Activated CD8-positive, alpha-beta memory T cell treated with anti-CD3 and anti-CD28 coated beads for 4 hours (primary cell): Measurements from ENCODE around the gene HOXD12.

ENCODE experiments used
- DNase-seq, 2 donors: peaks; one replicate each; pipeline ENCODE4 v3.0.0-alpha.2; 2020; ENCODE audit warnings: low read depth in 2 of 2

The HOXD12 gene

DNA sequence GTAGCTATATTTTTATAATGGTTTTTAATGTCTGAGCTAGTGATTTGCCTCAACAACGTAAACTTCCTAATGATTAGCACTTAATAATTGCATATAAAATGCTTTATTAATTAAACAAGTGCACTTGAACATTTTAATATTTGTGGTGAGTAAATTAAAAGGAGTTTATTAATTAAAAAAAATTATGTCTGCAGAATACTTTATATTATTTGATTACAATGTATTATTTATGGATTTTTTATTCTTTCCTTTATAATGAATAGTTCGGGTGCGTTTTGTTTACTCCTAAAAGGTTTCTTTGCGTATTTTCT is 32.2 kb downstream of the HOXD12 start:
- no peak for DNase-seq

DNA sequence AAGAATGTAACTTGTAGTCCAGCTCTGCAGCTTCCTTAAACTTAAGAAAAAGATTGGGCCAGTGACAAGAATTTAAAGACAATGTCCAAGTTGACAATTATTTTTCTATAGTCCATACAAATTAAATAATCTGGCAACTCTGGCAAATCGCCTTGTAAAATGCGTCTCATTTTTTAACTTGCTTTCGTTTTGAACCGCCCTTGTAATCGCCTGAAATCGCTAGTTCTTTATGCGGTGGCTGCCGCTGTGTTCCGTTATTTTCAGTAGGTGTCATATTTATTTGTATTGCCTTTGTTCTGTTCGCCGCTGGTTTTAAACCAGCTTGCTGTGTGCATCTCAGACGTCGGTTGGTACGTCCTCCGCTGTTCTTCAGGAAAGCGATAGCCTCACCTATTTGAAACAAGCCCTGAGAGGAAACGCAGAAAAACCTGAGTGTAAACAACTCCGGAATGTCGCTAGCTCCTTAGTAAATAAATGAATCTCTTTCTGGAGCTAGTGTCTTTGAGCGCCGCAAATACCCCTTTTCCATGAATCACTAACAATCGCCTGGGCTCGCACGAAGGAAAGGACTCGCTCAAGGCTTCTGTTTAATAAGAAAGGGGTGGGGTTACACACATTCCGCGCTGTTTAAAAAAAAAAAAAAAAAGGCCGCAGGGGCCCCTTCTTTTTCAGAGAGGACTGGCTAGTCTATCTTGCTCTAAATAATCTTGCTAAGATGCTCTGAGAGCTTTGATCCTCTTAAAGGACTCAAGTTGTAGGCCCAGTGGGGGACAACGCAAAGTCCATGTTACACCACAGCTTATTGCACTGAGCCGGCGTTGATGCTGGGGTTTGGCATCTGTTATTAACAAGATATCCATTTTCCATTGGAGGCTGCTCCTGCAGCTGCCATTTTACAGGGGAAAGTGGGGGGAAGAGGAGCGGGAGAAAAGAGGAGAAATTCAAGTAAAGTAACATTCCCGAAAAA is 32.9 kb downstream of the HOXD12 start:
- DNase-seq, result no peak

DNA sequence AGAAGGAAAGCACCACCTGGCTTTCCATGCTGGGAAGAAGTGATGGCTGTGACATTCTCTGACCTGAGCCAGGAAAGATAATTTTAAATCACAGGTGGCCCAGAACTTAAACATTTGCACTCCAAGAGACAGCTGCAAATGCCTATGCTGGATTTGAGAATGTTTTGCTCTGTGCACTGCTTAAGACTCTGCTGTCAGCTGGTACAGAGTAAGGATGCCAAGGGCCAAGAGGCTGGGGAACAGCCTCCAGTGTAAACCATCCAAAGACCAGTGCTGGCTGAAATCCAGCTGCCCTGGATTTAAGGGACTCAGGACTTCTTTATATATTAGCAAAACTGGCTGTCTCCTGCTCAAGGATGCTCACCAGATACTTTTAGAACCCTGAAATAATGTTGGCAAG is 33.8 kb downstream of the HOXD12 start:
- DNase-seq, result no peak

DNA sequence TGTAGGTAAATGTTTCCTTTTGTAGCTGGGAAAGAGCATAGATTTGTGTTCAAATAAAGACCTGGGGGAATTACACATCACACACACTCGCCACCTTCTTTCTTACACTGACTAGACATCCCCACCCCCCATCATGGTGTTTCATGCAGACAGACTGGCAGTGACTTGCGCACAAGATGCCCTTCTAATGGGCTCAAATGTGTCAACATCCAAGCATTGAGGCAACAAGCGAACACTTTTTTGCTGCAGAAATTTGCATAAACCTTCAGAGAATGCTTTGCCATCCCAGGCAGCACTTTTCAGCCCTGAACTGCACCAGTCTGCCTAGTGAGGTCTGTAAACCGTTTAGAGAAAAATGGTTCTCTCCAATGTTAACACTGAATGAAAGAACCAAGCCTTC is 34.4 kb downstream of the HOXD12 start:
- no peak for DNase-seq

DNA sequence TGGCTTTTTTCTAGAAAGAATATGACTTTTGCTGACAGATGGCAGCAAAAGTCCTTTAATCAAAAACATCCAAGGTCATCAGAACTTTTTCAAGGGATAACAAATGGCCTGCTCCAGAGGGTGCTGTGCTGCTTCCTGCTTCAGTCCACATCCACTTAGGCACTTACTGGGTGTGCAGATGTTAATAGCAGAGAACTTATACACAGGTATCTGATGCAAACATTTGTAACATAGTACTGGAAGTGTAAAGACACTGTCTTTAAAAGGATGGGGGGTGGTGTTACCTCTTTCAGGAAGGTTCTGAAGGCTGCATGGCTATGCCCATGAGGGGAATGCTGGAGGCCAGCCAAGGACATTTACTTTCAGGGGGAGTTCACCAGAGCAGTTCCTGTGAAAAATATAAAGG is 35.4 kb downstream of the HOXD12 start:
- no peak for DNase-seq

DNA sequence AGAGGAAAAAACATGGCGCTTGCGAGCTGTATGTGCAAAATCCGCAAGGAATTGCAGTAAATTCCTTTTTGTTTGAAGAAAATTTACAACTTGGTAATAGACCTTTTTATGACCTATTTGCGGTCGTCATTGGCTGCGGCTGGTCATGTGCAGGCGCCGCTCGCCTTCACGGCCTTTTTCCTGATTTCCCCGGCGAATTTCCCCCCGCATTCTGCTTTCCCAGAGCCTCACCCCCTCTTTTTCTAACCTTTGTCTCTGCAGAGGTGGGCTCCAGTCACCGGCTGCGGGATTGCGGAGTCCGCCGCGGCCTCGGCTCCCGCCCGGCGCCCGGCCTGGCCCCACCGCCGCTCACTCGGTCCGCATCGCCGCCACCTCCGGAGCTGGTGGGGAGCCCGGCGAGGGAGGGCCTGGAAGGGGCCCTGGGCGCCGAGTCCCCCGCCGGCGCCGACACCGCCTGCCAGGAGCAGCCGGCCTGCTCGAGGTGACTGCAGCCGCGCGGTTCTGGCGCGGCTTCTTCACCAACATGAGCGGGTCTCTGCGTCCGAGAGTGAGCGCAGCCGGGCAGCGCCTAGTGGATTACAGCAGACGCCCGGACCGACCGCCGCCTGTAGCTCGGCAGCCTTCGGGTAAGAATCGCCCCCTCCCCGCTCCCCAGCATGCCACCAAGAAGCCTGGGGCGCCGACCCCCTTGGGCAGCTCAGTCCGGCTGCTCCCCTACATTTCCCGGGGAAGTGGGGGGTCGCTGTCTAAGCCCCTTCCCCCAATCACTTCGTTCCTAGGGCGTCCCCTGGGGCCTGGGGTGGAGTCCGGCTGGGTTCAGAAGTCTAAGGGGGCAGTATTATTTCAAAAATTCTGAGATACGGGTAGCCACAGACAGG is 37.0 kb downstream of the HOXD12 start:
- DNase-seq, result no peak

DNA sequence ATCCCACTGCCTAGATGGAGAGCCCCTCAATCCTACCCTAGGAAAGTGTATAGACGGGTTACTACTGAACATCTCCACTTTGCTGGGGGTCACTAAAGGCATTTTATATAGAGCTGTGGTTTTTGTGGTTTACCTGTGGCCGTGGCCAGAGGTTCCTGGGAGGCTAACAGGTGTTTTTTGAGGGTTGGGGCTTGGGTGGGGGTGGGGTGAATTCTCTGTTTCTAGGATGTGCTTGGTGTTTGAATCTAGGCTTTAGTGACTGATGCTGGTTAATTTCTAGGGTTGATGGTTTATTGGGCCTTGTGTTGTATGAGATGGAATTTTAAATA is 37.6 kb downstream of the HOXD12 start:
- no peak for DNase-seq

DNA sequence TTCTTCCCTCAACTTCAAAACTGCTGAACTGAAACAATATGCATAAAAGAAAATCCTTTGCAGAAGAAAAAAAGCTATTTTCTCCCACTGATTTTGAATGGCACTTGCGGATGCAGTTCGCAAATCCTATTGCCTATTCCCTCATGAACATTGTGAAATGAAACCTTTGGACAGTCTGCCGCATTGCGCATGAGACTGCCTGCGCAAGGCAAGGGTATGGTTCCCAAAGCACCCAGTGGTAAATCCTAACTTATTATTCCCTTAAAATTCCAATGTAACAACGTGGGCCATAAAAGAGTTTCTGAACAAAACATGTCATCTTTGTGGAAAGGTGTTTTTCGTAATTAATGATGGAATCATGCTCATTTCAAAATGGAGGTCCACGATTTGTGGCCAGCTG is 38.3 kb downstream of the HOXD12 start:
- no peak for DNase-seq

DNA sequence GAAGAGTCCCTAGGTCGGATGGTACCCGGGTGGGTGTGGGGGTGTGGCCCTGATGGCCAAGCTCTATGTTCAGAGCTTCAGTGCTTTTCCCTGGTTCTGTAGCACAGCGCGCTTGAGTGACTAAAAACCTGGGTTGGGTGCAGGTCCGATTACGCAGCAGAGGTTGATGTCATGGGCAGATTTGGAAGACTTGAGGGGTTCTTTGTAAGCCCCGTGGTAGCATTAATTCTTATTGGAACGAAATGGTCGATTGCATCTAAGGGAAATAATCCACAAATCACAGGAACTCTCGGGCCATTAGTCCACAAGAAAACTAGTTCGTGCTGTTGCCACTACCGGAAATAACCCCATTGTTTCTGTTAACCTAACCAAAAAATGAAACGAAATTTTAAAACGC is 38.9 kb downstream of the HOXD12 start:
- no peak for DNase-seq

DNA sequence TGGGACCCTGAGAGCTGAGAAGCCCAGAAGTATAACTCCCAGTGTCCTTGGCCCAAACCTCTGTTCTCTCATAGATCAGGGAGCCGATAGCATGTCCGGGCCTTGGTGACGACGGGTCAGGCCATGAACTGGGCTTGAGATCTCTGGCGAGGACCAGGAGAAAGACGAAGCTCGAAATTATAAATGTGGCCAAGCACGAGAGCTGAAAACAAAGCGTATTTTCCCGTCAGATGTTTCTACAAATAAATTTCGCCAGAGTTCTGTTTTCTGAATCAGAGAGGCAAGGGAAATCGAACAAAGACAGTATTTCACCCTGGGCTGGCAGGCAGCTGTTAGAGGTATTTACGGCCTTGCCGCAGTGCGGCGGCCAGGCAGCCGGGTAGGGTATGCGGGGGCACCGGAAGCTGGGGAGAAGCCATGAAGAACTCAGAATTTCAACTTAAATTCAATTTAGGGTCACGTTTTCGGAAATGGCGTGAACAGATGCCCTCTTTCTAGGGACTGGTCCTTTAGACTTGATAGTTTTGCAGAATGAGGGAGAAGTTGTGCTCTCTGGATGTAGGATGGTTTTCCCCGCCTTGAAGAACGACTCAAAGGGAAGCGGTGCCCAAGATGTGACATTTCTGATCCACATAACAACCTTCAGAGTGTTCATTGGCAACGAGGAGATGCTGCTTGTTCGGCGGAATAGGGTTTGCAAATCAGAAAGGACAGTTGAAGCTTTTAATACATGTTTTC is 39.5 kb downstream of the HOXD12 start:
- no peak for DNase-seq

DNA sequence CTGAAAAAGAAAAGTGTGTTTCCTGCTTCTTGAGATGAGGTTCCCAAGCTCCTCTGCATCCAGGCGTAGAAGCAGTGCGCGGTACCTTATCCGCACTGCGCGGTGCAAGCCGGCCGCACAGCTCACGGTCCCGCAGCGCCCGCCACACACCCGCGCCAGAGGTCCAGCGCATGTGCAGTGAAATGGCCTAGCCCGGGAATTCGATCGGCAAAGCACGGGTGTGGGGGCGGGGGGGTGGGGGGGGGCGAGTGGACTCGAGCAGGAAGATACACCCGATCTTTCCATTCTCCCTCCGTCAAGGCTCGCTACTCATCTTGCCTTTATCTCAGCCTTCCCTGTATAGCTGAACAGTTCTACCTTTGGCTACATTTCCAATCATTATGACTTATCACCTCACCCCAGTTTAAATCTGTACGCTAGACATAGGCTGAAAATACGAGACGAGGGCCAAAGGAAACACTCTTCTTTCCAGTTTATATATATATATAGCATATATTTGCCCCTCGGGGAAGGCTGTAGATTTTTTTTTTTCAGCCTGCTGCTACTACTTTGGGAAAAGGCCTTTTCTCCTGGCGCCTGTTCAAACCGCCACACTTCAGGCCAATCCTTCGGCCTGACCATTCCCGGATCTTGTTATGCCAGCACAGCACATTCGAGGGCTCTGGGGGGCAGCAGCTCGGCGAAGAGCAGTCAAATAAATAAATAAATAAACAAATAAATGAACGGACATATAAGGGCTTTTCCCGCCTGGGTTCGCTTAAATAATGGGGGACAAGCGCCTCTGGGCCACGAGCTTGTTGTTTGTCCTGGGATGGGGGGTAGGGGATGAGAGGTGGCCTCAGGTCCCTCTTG is 40.3 kb downstream of the HOXD12 start:
- DNase-seq, result no peak

DNA sequence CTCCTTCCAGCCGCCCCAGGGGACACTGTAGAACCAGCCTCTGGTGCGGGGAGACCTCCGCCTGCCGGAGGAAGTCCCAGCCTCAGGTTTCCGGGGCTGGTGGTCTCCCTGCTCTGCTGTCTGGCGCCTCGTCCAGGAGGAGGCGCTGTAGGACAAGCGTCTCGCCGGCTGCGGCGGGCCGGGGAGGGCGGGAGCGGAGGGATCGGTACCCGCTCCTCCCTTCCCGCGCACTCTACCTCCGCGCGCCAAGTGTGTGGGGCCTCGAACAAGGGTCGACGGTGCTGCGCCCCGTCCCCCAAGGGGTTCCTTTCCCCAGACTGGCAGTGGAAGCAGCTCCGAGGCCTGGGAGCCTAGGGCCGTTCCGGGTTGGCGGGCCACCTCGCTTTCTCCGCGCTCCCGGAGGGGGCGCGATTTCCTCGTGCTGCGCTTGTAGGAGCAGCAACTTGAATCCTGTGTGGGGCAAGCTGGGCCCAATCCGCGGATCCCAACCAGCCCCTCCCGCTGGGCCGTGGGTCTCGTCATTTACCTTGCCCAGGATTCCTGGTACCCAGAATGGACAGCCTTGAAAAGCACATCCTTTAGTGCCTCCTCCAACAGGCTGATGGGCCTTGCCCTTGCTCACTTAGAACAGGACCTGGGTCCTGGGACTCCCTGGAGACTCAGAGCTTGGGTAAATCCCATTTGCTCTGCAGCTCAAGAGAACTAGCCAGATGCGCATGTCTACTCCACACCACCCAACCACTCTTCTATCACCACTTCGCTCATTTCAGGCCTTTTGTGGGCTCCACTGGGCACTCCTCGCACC is 41.1 kb downstream of the HOXD12 start:
- peak; percentile 14 to 19 for DNase-seq

DNA sequence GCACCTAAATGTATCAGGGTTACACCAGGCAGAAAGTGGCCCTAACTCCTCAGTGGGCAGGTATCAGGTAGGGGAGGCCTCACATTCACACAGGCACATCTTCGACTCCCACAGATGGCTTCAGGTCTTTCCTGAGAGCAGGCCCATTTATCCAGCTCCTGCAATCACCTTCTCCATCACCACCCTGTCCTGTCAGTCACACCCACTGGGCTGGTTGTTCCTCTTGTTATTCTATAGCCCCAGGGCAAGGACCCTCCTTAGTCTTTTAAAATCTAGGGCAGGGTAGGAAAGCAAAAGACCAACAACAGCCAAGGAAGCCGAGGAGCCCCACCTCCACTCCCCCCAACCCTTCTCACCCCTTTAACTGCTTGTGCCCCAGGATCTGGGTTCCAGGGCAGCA is 42.7 kb downstream of the HOXD12 start:
- no peak for DNase-seq

DNA sequence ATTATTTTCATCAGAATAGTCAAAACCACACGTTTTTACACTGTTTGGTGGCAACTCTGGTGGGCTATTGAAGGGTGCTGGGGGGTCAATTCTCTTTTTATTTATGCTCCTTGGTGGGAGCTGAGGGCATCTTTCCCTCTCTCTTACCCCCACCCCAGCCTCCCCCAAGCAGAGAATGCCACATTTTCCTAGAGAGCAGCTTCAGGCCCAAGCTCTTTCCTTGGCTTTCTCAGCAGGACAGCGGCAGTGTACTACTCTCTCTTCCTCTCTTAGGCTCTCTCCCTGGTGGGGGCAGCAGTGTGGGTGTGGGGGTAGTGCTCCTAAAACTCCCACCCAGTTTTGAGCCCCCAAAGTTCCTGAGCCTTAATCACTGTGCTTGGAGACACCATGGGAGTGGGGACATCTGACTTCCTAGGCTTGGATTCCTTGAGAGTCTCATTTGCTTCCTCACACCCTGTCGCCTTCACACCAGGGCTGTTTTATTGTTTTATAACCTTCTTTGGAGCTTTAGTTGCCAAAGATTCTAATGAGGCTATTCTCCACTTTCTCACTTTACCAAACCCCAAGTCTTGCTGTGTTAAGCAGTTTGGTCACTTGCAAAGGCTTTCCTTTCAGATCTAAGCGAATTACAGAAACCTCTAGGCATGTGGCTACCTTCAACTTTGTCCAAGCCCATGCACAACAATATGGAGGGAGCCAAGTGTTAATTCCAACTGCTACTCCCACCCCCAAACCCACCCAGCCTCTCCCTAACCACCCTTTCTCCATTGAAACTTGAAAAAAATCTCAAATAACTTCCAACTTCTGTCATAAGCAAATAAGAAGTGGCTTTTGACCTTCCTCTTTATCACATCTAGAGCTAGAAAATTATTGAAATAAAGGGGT is 45.7 kb downstream of the HOXD12 start:
- DNase-seq, result no peak

DNA sequence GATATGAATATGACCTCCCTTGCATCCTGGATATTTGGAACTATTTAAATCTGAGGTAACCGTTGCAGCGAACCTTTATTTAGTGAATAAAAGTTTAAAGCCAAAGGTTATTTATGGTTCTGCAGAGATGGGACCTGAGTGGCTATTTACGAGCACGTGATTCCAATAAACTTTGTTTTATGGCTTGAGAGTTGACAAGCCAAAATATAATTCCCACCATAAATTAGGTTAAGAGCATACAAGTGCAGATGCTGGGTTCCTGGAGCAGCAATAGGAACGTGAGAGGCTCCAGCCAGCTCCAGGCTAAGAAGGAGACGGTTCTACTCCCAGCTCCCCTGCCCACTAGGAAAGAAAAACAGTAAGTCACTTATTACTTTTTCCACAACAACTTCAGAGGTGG is 46.5 kb downstream of the HOXD12 start:
- no peak for DNase-seq

DNA sequence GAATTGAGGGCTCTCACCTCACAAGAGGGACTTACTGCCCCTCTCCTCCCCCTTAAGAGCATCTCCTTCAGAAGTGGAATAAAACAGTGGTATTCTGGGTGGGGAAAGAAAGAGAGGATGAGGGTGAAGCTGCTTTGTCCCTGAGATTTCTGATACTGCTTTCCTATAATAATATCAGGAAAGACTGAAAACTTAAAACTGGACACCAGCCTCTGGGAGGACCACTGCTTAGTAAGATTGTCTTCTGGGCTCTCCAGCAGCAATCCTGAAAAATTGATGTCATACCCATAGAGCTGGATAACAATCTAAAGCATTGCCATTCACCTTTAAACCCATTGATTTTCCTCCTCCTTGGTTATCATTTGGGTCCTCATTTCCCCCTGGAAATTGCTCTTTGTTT is 47.0 kb downstream of the HOXD12 start:
- DNase-seq, result no peak

DNA sequence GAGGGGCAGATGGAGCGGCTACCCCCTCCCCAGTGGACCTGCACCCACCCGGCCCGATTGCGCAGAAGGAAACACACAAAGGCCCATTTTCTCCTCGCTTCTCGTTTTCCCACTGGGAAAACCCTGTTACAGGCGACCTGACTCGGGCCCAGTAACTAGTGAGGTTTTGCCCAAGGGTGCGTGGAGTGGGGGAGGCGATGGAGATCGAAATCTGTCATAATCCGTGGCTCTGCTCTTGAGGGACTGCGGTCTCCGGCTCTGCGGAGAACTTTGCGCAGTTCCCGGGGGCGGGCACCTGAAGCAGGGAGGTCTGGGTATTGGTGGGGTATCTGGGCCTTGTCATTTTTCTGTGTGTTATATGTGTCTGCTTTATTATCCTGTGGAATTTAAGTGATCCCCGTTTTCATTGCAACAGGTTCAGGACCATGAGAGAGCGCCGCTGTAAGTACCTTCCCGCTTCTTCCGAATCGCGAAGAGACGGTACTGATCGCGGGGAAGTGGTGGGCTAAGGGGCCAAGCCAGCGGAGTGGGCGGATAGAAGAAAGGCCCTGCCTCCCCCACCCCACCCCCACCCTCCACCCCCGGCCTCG is 47.7 kb downstream of the HOXD12 start:
- DNase-seq, result no peak

DNA sequence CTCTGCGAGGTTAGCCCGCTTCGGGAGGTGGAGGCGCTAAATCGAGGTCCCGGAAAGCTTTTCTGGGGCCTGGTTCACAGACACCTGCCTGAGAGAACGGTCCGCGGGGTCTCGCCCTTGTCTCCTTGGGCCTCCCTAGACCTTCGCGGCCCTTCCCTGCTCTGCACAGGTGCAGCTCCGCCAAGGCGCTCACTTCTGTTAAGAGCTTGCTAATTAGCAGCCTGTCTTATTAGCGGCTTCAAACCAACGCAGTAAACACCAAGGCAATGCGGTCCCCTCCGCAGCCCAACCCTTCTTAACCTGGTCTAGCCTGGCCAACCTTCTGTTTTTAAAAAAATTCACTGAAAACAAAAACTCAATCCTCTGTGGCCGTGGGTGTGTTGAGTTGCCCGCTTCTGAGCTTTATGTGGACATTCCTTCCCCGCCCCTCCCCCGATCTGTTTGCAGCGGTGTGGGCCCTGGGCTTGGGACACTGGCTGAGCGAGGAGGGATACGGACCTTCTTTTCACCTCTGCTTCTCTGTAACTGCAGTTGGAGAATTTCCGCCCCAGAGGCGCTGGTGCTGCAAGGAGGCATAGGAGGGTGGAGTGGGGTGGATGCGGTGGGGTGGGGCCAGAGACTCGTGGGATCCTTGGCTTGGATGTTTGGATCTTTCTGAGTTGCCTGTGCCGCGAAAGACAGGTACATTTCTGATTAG is 48.4 kb downstream of the HOXD12 start:
- DNase-seq, result no peak
